ENCODE data around the gene SWSAP1. TPM values are rescaled to one million over a fixed set of nuclear protein-coding genes. Genes with fewer than 3 reads are reported as not detected.

Gene SWSAP1
- total and polyA plus RNA-seq, 2 of the 8 experiments (the other 6 are each of a cell fraction or from before 2014, with no cell fraction given), result 3.1 to 5.2 TPM

DNA sequence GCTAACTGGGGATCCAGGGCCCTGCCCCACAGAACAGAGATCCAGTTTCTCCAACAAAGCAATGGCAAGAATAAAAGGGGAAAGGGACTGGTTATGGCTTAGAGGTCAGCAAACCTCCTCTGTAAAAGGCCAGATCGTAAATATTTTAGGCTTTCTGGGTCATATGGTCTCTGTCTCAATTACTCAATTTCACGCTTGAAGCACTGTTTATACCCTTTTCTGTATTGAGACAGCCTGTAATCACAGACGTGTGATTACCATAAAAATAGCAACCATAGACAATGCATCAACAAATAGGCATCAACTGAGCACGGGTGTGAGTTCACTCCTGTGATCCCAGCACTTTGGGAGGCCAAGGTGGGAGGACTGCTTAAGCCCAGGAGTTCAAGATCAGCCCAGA, 44.3 kb upstream of the SWSAP1 start (continued):
- TF ChIP-seq YY1 (IDR thresholded peaks at IDR 0.05; ENCODE audit: low read depth, low read length), result no peak
- TF ChIP-seq, protein P1, sequence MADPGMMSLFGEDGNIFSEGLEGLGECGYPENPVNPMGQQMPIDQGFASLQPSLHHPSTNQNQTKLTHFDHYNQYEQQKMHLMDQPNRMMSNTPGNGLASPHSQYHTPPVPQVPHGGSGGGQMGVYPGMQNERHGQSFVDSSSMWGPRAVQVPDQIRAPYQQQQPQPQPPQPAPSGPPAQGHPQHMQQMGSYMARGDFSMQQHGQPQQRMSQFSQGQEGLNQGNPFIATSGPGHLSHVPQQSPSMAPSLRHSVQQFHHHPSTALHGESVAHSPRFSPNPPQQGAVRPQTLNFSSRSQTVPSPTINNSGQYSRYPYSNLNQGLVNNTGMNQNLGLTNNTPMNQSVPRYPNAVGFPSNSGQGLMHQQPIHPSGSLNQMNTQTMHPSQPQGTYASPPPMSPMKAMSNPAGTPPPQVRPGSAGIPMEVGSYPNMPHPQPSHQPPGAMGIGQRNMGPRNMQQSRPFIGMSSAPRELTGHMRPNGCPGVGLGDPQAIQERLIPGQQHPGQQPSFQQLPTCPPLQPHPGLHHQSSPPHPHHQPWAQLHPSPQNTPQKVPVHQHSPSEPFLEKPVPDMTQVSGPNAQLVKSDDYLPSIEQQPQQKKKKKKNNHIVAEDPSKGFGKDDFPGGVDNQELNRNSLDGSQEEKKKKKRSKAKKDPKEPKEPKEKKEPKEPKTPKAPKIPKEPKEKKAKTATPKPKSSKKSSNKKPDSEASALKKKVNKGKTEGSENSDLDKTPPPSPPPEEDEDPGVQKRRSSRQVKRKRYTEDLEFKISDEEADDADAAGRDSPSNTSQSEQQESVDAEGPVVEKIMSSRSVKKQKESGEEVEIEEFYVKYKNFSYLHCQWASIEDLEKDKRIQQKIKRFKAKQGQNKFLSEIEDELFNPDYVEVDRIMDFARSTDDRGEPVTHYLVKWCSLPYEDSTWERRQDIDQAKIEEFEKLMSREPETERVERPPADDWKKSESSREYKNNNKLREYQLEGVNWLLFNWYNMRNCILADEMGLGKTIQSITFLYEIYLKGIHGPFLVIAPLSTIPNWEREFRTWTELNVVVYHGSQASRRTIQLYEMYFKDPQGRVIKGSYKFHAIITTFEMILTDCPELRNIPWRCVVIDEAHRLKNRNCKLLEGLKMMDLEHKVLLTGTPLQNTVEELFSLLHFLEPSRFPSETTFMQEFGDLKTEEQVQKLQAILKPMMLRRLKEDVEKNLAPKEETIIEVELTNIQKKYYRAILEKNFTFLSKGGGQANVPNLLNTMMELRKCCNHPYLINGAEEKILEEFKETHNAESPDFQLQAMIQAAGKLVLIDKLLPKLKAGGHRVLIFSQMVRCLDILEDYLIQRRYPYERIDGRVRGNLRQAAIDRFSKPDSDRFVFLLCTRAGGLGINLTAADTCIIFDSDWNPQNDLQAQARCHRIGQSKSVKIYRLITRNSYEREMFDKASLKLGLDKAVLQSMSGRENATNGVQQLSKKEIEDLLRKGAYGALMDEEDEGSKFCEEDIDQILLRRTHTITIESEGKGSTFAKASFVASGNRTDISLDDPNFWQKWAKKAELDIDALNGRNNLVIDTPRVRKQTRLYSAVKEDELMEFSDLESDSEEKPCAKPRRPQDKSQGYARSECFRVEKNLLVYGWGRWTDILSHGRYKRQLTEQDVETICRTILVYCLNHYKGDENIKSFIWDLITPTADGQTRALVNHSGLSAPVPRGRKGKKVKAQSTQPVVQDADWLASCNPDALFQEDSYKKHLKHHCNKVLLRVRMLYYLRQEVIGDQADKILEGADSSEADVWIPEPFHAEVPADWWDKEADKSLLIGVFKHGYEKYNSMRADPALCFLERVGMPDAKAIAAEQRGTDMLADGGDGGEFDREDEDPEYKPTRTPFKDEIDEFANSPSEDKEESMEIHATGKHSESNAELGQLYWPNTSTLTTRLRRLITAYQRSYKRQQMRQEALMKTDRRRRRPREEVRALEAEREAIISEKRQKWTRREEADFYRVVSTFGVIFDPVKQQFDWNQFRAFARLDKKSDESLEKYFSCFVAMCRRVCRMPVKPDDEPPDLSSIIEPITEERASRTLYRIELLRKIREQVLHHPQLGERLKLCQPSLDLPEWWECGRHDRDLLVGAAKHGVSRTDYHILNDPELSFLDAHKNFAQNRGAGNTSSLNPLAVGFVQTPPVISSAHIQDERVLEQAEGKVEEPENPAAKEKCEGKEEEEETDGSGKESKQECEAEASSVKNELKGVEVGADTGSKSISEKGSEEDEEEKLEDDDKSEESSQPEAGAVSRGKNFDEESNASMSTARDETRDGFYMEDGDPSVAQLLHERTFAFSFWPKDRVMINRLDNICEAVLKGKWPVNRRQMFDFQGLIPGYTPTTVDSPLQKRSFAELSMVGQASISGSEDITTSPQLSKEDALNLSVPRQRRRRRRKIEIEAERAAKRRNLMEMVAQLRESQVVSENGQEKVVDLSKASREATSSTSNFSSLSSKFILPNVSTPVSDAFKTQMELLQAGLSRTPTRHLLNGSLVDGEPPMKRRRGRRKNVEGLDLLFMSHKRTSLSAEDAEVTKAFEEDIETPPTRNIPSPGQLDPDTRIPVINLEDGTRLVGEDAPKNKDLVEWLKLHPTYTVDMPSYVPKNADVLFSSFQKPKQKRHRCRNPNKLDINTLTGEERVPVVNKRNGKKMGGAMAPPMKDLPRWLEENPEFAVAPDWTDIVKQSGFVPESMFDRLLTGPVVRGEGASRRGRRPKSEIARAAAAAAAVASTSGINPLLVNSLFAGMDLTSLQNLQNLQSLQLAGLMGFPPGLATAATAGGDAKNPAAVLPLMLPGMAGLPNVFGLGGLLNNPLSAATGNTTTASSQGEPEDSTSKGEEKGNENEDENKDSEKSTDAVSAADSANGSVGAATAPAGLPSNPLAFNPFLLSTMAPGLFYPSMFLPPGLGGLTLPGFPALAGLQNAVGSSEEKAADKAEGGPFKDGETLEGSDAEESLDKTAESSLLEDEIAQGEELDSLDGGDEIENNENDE (IDR thresholded peaks at IDR 0.05; ENCODE audit: insufficient replicate concordance, low read length), result no peak
- no peak for TF ChIP-seq RAD21 (IDR thresholded peaks at IDR 0.05 in 1 of 2, conservative IDR thresholded peaks at IDR 0.05 in 1 of 2; ENCODE audit: low read depth in 2 of 2, low read length in 2 of 2)
